Activated T-cell treated with anti-CD3 and anti-CD28 coated beads for 48 hours (primary cell): ENCODE measurements around the gene COBLL1.

Source experiments
- DNase-seq: peaks from one replicate; pipeline ENCODE4 v3.0.0-alpha.2; 2020; ENCODE audit warnings: low read depth

The COBLL1 gene

GRCh38 chr2:164757934-164758695 lies 83.5 kb downstream of the COBLL1 start:
- DNase-seq: no peak

DNA sequence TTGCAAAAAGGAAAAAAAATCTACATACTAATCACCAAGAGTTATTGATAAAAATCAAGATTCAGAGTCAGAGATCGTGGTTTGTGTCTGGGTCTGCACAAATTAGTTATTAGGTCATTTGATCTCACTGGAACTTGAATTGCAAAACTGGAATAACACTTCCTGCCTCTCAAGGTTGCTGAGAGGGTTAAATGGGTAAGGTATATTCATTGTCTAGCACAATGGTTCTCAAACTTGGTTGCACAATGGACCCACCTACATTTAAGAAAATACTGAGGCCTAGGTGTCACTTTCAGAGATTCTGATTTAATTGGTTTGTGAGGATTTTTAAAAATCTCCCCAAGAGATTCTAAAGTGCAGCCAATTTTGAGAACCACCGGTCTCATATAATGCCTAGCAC lies 84.8 kb downstream of the COBLL1 start:
- DNase-seq: no peak

DNA sequence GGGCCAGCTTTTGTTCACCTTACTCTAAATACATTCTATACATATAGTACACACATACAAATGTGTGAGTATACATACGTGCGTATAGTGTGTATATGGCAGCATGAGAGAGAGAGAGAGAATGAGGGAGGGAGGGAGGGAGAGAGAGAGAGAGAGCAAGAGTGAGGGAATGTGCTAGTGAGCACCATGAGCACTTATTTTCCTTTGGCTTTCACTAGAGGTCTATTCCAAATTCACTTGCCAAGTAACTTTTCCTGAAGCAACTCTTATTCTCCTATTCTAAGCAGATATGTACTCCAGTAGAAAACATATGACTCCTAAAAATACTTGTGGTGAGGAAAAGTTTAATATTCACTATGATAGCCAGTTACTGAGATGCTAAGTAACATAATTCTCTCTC lies 85.7 kb downstream of the COBLL1 start:
- no peak for DNase-seq

DNA sequence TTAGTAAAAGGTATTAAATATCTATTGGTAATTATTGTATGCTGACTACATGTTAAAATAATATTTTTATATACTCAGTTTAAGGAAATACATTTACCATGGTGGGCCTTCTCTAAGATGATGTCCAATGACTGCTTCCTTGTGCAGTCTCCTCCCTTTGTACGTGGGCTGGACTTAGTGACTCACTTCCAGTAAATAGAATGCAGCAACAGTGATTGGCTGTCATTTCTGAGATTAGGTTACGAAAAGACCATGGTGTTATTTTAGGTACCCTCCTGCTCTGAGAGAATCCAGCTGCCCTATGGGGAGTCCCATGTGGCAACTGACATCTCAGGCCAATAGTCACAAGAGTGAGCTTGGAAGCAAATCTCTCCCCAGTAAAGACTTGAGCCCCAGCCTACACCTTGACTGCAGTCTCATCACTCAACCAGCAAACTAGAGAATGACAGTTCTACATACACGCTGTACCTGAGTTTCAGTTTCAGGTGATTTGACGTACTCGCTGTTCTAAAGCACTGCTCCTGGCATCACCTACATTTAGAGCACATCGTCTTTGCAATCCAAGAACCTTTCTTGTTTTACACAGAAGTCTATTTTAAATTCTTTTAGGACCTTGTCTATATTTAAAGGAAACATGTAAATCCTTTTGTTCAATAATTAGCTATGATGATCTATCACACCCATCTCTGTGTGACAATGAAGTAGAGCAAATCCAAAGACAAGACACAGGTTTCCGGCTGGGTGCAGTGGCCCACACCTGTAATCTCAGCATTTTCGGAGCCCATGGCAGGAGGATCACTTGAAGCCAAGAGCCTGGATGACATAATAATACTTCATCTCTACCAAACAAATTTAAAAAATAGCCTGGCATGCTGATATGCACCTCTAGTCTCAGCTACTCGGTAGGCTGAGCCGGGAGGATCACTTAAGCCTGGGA lies 87.2 kb downstream of the COBLL1 start:
- DNase-seq: no peak

GRCh38 chr2:164752956-164753355 lies 88.7 kb downstream of the COBLL1 start:
- DNase-seq: no peak

DNA sequence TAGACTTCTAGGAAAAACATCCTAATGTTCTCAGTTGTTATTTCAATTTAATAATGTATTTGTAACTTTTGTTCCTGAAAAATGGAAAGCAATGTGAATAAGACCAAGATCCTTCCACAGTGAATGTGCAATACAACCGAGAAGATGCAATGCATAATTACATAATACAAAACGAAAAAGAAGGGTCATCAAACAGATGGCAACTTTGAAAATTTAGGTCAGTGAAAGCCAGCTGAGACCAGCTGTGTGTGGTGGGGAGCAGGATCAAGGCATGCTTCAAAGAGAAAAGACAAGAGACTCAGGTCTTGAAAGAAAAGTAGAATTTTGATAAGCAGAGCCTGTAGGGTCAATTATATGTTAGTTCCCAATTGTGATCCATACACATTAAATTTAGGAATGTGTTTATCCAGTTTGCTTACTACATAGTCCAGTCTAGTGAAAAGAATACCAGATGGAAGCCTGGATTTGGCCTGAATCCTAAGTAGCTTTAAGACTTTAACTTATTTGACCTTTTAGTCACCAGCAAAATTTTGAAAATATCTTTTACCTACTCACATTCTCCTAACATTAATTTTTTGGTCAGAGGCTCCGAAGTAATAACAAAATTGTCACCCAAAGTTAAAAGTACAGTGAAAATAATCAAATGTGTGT lies 93.7 kb downstream of the COBLL1 start:
- DNase-seq: no peak

DNA sequence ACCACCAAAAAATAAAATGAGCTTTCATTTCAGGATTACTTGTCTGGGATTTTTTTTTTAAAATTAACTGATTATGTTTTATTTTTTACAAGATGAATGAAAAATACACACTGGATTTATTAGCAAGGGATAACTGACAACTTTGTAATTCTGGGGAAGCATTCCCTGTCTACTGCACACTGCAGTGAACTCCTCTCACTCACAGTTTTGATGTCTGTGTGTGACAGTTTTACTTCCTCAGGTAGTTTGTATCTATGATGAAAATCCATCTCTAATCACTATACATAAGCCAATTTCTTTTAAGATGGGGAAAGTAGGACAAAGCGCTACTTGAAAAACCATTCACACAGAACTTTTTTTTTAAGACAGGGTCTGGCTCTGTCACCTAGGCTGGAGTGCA lies 94.5 kb downstream of the COBLL1 start:
- DNase-seq: no peak

DNA sequence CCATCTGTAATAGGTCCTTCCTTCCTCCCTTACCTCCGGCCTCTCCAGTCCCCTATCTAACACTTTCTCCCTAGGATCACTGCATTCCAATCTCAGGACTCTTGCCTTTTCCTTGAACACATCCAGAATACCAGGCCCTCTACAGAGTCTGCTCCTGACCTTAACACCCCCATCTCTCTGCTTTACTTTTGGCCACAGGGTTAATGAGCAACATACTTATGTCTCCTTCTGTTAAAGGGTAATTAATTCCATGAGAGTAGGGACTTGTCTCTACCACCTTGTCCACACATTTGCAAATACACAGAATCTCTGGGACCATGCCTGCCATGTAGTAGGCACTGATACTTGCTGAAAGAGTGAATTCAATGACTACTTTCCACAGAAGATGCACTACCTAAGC lies 94.9 kb downstream of the COBLL1 start:
- DNase-seq: no peak

DNA sequence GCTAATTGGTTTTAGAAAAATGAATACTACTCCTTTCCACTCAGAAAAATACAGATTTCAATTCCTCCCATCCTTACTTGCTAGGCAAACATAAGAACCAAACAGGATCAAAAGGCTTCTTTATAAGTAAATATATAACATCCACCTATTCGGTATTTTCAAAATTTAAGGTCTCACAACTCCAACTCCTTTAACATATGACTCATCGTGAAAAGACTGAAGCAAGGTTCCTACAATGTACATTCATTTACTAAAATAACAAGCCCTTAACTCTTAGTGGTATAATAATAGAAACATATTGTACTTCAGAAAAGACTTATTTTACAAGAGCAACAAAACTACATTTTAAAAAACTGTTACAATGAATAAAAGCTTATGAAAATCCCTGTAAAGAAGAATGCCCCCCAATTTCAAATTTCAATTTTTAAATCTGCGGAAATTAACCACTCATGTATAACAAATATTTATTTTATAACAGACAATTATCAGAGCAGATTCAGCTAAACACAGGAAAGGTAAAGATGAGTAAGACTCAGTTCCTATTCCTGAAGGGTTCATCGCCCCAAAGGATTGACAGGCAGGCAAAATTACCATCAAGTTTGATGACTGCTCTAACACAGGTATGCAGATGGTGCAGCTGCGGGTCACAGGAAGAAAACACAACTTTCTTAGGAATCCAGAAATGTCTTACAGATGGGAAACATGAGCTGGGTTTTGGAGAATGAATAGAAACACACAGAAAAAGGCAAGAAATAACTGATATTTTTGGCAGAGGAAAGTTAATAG lies 96.4 kb downstream of the COBLL1 start:
- DNase-seq: no peak

GRCh38 chr2:164742738-164743317 lies 98.8 kb downstream of the COBLL1 start:
- DNase-seq: no peak

GRCh38 chr2:164739966-164740365 lies 101.7 kb downstream of the COBLL1 start:
- DNase-seq: no peak

GRCh38 chr2:164737612-164738081 lies 104.0 kb downstream of the COBLL1 start:
- no peak for DNase-seq

DNA sequence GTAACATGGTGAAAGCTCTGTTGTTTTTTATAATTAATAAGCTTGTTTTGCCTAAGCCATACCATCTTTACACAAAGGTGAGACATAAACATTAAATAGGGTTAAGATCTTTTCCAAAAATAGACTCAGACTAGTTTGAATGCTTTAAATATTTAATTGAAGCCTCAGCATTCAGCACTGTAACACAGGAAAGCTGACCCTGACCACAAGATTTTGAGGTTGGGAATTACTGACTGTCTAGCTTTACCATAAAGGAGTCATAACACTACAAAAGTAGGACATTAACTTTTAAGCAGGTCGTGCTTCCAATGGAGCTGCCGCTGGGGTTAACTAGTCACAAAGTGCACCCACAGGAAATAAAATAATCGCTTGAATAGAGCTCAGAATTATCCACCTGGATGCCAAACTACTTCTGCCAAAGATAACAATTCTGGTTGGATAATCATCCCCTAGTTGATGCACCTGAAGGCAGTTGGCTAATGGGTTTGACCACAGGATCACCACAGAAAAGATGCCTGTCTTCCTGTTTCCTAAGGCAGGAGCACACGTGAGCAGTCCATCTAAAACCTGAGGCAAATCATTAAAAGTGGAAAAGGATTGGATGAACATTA lies 106.2 kb downstream of the COBLL1 start:
- DNase-seq: no peak

DNA sequence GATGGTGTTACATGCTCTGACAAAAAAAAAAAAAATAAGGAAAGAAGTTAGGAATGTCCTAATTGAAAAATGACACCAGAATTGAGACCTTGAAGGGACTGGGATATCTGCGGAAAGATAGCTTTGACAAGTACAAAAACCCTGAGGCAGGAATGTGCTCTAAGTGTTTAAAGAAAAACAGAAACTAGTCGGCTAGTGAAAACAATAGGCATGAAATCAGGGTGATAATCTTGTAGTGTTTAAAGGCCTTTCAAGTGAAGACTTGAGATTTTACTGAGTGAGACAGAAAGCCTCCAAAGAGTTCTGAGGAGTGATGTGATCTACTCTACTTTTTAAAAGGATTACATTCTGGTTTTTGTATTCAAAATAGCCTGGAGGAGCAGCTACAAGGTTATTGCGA lies 107.4 kb downstream of the COBLL1 start:
- DNase-seq: no peak

- DNase-seq: no peak
These were observed 116.1 kb downstream of the COBLL1 start for GRCh38 chr2:164725542-164725941.

DNA sequence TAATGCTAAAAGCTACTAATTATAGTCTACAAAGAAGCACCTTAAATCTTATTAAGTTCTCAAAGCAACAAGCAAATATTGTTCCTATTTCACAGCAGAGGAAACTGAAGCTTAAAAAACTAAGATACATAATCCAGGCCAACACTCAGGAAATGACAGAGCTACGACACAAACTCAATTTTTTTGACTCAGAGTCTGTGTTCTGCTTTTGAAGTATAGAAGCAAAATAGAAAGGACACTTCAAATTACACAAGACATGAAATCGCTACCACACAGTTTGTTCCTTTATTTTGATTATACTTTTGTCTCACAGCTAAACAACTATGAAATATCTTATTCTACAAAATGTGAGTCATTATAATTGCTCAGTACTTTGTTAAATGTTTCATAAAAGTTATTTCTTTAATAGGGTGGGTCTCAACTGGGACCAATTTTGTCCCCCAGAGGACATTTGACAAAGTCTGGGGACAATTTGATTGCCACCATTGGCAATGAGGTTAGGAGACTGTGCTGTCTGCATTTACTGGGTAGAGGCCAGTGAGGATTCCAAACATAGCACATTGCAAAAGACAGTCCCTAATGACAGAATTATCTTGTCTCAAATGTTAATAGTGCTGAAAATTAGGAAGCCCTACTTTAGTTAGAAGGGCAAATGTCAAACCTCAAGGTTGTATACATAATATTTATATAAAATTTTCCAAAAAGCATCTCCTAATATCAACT lies 118.8 kb downstream of the COBLL1 start:
- no peak for DNase-seq

GRCh38 chr2:164721430-164721829 lies 120.2 kb downstream of the COBLL1 start:
- no peak for DNase-seq

DNA sequence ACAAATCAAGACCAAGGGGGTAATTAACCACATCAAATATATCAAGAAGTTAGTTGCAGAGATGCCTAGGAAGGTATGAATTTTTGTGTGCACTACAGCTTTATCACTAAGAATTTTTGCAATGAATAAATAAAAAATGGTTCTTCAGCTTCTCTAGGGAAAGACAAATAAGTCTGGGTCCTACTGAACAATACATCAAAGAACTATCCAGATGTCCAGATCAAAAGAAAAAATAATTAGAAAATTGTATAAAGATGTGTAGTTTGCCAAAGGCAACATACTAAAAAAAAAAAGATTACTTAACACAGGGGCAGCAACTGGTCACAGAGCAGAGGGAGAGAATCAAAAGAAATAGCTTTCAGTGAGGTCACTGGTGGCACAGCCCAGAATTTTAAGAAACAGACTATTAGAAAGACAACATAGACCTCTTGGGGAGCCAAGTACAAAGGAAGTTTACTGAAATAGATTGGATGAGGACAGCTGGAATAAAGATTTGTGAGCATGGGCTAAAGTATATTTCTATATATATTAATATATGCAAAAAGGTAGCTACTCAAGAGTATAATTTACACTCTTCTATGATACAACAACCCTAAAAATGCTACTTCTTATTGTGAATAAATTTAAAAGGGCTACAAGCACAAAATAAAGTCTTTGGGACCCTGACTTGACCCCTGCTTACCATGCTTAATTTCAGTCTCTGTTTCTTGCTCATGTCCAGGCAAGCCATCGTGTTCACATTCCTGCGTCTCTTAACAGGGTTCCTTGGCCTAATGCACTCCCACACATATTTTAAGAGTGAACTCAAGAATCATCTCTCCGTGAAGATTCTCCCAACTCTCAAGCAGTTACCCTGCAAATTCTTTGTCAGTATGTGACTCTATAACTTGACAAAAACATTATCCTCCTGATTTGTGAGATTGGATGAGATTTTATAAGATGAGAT lies 121.4 kb downstream of the COBLL1 start:
- no peak for DNase-seq
